Esophagus muscularis mucosa (tissue), 4 donors: ENCODE data around the gene CXCL3. TPM values are rescaled to one million over a fixed set of nuclear protein-coding genes. Genes with fewer than 3 reads are reported as not detected.

ENCODE experiments used
- DNase-seq: peaks from one replicate; pipeline ENCODE4 v3.0.0-alpha.2; 2017; ENCODE audit errors: extremely low spot score
- H3K27ac ChIP-seq, 4 donors: fragments of 200-600 bp; sonication (generic); replicated peaks in 1 of 4; 1 replicate in 3 of 4; 2 replicates in 1 of 4; pipeline ENCODE4 v1.5.1; 2016 to 2019; ENCODE audit warnings: mild to moderate bottlenecking in 1 of 4
- H3K27me3 ChIP-seq, 4 donors: fragments of 200-600 bp; sonication (generic); one replicate each; pipeline versions ENCODE4 v1.5.1 to v1.6.0; 2016 to 2019
- H3K36me3 ChIP-seq, 4 donors: fragments of 200-600 bp; sonication (generic); one replicate each; pipeline ENCODE4 v1.5.1; 2016 to 2019
- H3K4me1 ChIP-seq, 4 donors: fragments of 200-600 bp; sonication (generic); one replicate each; pipeline ENCODE4 v1.5.1; 2016 to 2019
- H3K4me3 ChIP-seq, 4 donors: fragments of 200-600 bp; sonication (generic); 1 replicate in 2 of 4; 2 replicates in 2 of 4; pipeline ENCODE4 v1.5.1; 2016 to 2019; ENCODE audit warnings: mild to moderate bottlenecking in 4 of 4, moderate library complexity in 1 of 4
- H3K9me3 ChIP-seq, 4 donors: fragments of 200-600 bp; sonication (generic); 1 replicate in 3 of 4; 2 replicates in 1 of 4; pipeline ENCODE4 v1.5.1; 2016 to 2019
- CTCF ChIP-seq, 3 experiments: fragments of 200-600 bp in 2 of 3; fragments of 450-650 bp in 1 of 3; sonication (generic) in 2 of 3; IDR thresholded peaks; one replicate each; pipeline ENCODE4 v1.5.1; 2017 to 2019; ENCODE audit warnings: antibody characterized with exemption in 3 of 3, mild to moderate bottlenecking in 2 of 3, moderate library complexity in 1 of 3
- EP300 ChIP-seq: sonication (generic); formaldehyde crosslinking; IDR thresholded peaks from one replicate; pipeline ENCODE4 v1.6.1; 2017; ENCODE audit warnings: antibody characterized with exemption
- POLR2A ChIP-seq: fragments of 450-650 bp; IDR thresholded peaks from one replicate; pipeline ENCODE4 v1.6.1; 2017; ENCODE audit warnings: antibody characterized with exemption, moderate library complexity, mild to moderate bottlenecking, low read depth
- POLR2AphosphoS5 ChIP-seq, 2 donors: sonication (generic); formaldehyde crosslinking; IDR thresholded peaks; one replicate each; pipeline ENCODE4 v1.6.1; 2017; ENCODE audit warnings: antibody characterized with exemption in 2 of 2
- WGBS: methylation state at CpG from one replicate; pipeline ENCODE4 v1.1.5; 2018; 5-methylcytosine and 5-hydroxymethylcytosine counted together
- intact Hi-C: fragments of 100-400 bp; cut with DNase I; formaldehyde crosslinking; loops from one replicate; pipeline ENCODE4 v1.15.1; 2023
- total RNA-seq, 4 donors: library from RNA; depleted of rRNA; stranded (reverse); fragments of >200 nt; gene quantifications; one replicate each; pipeline versions ENCODE4 v1.1.0 to v1.2.1, GENCODE V29; 2016

The CXCL3 gene
- total RNA-seq, 4 donors from 2014 or later, result 2.2 TPM; not detected in 3

DNA sequence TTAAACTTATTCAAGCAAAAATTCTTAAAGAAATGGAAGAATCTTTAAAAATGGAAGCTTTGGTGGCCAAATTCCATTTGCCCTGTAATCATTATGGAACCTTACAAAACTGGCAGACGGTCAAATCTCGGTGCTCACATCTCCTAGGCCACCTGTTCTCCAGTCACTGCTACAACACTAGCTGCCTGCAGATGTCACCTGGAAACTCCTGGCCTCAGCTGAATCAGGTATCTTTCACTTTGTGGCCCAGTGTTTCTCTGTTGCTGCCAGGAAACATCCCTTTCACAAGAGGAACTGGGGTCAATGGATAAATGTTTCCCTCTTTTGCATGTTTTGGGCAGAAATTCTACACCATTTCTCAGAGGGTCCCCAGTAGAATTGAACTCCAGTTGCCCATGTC is 4.2 kb upstream of the CXCL3 start:
- intact Hi-C loops, result no loop called here

GRCh38 chr4:74041418-74041817 is 2.9 kb upstream of the CXCL3 start:
- 43% methylated on average over 1 of the region's 1 CpG for WGBS
- intact Hi-C loops, result no loop called here
- H3K9me3 ChIP-seq, result no peaks in the 10 kb centered on the region
- peaks cover 7 to 22% (median 15%) of the 10 kb centered on the region in 4 donors for H3K4me1 ChIP-seq
- H3K27me3 ChIP-seq, result peaks cover 0 to 3% (median 0%) of the 10 kb centered on the region in 4 donors
- no peak overlapping the region for H3K4me3 ChIP-seq
- TF ChIP-seq POLR2A, result no peak
- TF ChIP-seq EP300, result no peak
- no peak for TF ChIP-seq CTCF (IDR thresholded peaks at IDR 0.05)
- no peak for TF ChIP-seq POLR2AphosphoS5 (IDR thresholded peaks at IDR 0.05)
- H3K36me3 ChIP-seq, result no peaks in the 10 kb centered on the region
- H3K27ac ChIP-seq, result no peak overlapping the region
- no peak for DNase-seq

More for the DNA sequence above, 4.2 kb upstream of the CXCL3 start:
- no peak overlapping the region for H3K4me3 ChIP-seq
- H3K36me3 ChIP-seq, result no peaks in the 10 kb centered on the region
- H3K9me3 ChIP-seq, result peaks cover 0 to 6% (median 2%) of the 10 kb centered on the region in 4 donors
- no peak for DNase-seq
- H3K4me1 ChIP-seq, result peaks cover 7 to 17% (median 13%) of the 10 kb centered on the region in 4 donors
- 74% methylated on average over 2 of the region's 2 CpGs for WGBS
- TF ChIP-seq POLR2AphosphoS5 (IDR thresholded peaks at IDR 0.05) (no peak), EP300 (no peak)
- H3K27me3 ChIP-seq, result peaks cover 0 to 2% (median 0%) of the 10 kb centered on the region in 4 donors
- no peak overlapping the region for H3K27ac ChIP-seq

GRCh38 chr4:74039315-74039763 is 850 bp upstream of the CXCL3 start:
- WGBS, result 28% methylated on average over 4 of the region's 4 CpGs
- peak overlapping the region in 3 of 4 donors; percentile 45 to 57 (median 55) for H3K27ac ChIP-seq
- DNase-seq, result no peak
- no peaks in the 10 kb centered on the region for H3K9me3 ChIP-seq
- no peaks in the 10 kb centered on the region for H3K36me3 ChIP-seq
- peak overlapping the region; percentile 60 to 76 (median 70) for H3K4me3 ChIP-seq
- intact Hi-C loops, result loop anchor here (10.0 kb wide), 1 partner anchor 95 kb away; no protein-coding TSS in a partner anchor
- H3K4me1 ChIP-seq, result peaks cover 7 to 22% (median 15%) of the 10 kb centered on the region in 4 donors
- TF ChIP-seq CTCF (IDR thresholded peaks at IDR 0.05) (no peak), POLR2AphosphoS5 (IDR thresholded peaks at IDR 0.05) (no peak), POLR2A (no peak), EP300 (no peak)
- peaks cover 0 to 3% (median 0%) of the 10 kb centered on the region in 4 donors for H3K27me3 ChIP-seq

GRCh38 chr4:74038086-74038424 is 434 bp downstream of the CXCL3 start:
- no peak for DNase-seq
- TF ChIP-seq POLR2AphosphoS5 (IDR thresholded peaks at IDR 0.05), result no peak
- no peak for TF ChIP-seq EP300
- no peak for TF ChIP-seq CTCF (IDR thresholded peaks at IDR 0.05)
- no peak for TF ChIP-seq POLR2A
- Histone ChIP-seq H3K27ac (peak overlapping the region in 3 of 4 donors; percentile 55 to 60 (median 57)), H3K4me1 (peaks cover 7 to 22% (median 15%) of the 10 kb centered on the region in 4 donors), H3K27me3 (peaks cover 0 to 3% (median under 1%) of the 10 kb centered on the region in 4 donors), H3K4me3 (peak overlapping the region; percentile 60 to 76 (median 70)), H3K36me3 (no peaks in the 10 kb centered on the region), H3K9me3 (no peaks in the 10 kb centered on the region)
- intact Hi-C loops, result loop anchor here (10.0 kb wide), 1 partner anchor 97 kb away; no protein-coding TSS in a partner anchor
- 17% methylated on average over 4 of the region's 17 CpGs for WGBS

GRCh38 chr4:74037076-74037955 is 1.2 kb downstream of the CXCL3 start:
- H3K4me1 ChIP-seq, result peaks cover 7 to 22% (median 15%) of the 10 kb centered on the region in 4 donors
- peaks cover 0 to 4% (median 1%) of the 10 kb centered on the region in 4 donors for H3K27me3 ChIP-seq
- WGBS, result 59% methylated on average over 4 of the region's 4 CpGs
- H3K9me3 ChIP-seq, result no peaks in the 10 kb centered on the region
- no peak overlapping the region for H3K27ac ChIP-seq
- no peak for DNase-seq
- no peaks in the 10 kb centered on the region for H3K36me3 ChIP-seq
- TF ChIP-seq POLR2A (no peak), CTCF (IDR thresholded peaks at IDR 0.05) (no peak)
- peak overlapping the region; percentile 60 to 76 (median 70) for H3K4me3 ChIP-seq
- intact Hi-C loops, result loop anchor here (10.0 kb wide), 1 partner anchor 97 kb away; no protein-coding TSS in a partner anchor
